Natural killer cell treated with Interleukin-12 subunit alpha and Interleukin-12 subunit beta and Interleukin-15 and Interleukin-18, amount 100 ng/mL, for 72 hours (primary cell): ENCODE measurements around the gene PTTG1IP. TPM values are rescaled to one million over a fixed set of nuclear protein-coding genes. Genes with fewer than 3 reads are reported as not detected.

Experiments
- ATAC-seq, 2 donors: fragments of 150-1000 bp; cut with Tn5 transposase in 1 of 2; sonication (Bioruptor Pico), chemical (Tn5 transposase) in 1 of 2; 2 replicates each; pipeline ENCODE4 v1.10.0; 2021
- DNase-seq: peaks from one replicate; pipeline ENCODE4 v3.0.0; 2022; ENCODE audit warnings: low spot score
- H3K27ac Mint-ChIP-seq, 2 donors: 1 replicate in 1 of 2; 2 replicates in 1 of 2; pipeline ENCODE4 v1.8.0; 2022; ENCODE audit warnings: mixed read lengths in 2 of 2, mild to moderate bottlenecking in 1 of 2, moderate library complexity in 1 of 2
- H3K27me3 Mint-ChIP-seq, 2 donors: 1 replicate in 1 of 2; 2 replicates in 1 of 2; pipeline ENCODE4 v1.8.0; 2022; ENCODE audit warnings: mixed read lengths in 2 of 2
- H3K36me3 Mint-ChIP-seq: one replicate; pipeline ENCODE4 v1.8.0; 2022; ENCODE audit warnings: mixed read lengths
- H3K4me1 Mint-ChIP-seq, 2 donors: 1 replicate in 1 of 2; 2 replicates in 1 of 2; pipeline ENCODE4 v1.8.0; 2022; ENCODE audit warnings: low read depth in 2 of 2, mixed read lengths in 2 of 2, mild to moderate bottlenecking in 1 of 2
- H3K4me3 Mint-ChIP-seq: one replicate; pipeline ENCODE4 v1.8.0; 2022; ENCODE audit warnings: mixed read lengths
- H3K9me3 Mint-ChIP-seq: 2 replicates; pipeline ENCODE4 v1.8.0; 2022; ENCODE audit warnings: mixed read lengths
- total RNA-seq, 2 donors: library from RNA; stranded (reverse); gene quantifications; one replicate each; pipeline ENCODE4 v1.2.3, GENCODE V29; 2022

The PTTG1IP gene
- total RNA-seq, 2 donors from 2014 or later = 69.4 to 81.7 TPM

GRCh38 chr21:44865561-44866280 is 7.8 kb downstream of the PTTG1IP start:
- Mint-ChIP-seq H3K36me3 (no peaks in the 10 kb centered on the region), H3K27ac (peak overlapping the region; percentile 54 to 95), H3K4me1 (peaks cover 61 to 64% of the 10 kb centered on the region in 2 donors), H3K4me3 (peak overlapping the region; percentile 19), H3K9me3 (no peaks in the 10 kb centered on the region), H3K27me3 (no peaks in the 10 kb centered on the region)
- ATAC-seq = peak; percentile 25 to 41
- no peak for DNase-seq

GRCh38 chr21:44862869-44863685 is 10.4 kb downstream of the PTTG1IP start:
- peaks cover 48 to 57% of the 10 kb centered on the region in 2 donors for H3K4me1 Mint-ChIP-seq
- no peak for ATAC-seq
- no peak for DNase-seq
- no peaks in the 10 kb centered on the region for H3K9me3 Mint-ChIP-seq
- no peaks in the 10 kb centered on the region for H3K36me3 Mint-ChIP-seq
- H3K27me3 Mint-ChIP-seq = no peaks in the 10 kb centered on the region
- H3K27ac Mint-ChIP-seq = no peak overlapping the region
- no peak overlapping the region for H3K4me3 Mint-ChIP-seq

- H3K4me3 Mint-ChIP-seq = no peak overlapping the region
- no peaks in the 10 kb centered on the region for H3K9me3 Mint-ChIP-seq
- ATAC-seq (no peak), DNase-seq (no peak)
- no peaks in the 10 kb centered on the region for H3K36me3 Mint-ChIP-seq
- H3K4me1 Mint-ChIP-seq = peaks cover 37 to 41% of the 10 kb centered on the region in 2 donors
- no peak overlapping the region for H3K27ac Mint-ChIP-seq
- no peaks in the 10 kb centered on the region for H3K27me3 Mint-ChIP-seq
These were observed 14.7 kb downstream of the PTTG1IP start for GRCh38 chr21:44858791-44859190.

- Mint-ChIP-seq H3K4me3 (no peak overlapping the region), H3K4me1 (peaks cover 36 to 40% of the 10 kb centered on the region in 2 donors), H3K27me3 (no peaks in the 10 kb centered on the region), H3K36me3 (no peaks in the 10 kb centered on the region), H3K9me3 (no peaks in the 10 kb centered on the region), H3K27ac (no peak overlapping the region)
- DNase-seq (no peak), ATAC-seq (no peak)
These were observed 15.2 kb downstream of the PTTG1IP start for GRCh38 chr21:44858291-44858690.

- Mint-ChIP-seq H3K36me3 (no peaks in the 10 kb centered on the region), H3K27me3 (no peaks in the 10 kb centered on the region), H3K4me3 (no peak overlapping the region), H3K4me1 (peaks cover 35 to 39% of the 10 kb centered on the region in 2 donors), H3K9me3 (no peaks in the 10 kb centered on the region), H3K27ac (no peak overlapping the region)
- no peak for DNase-seq
- no peak for ATAC-seq
These were observed 16.2 kb downstream of the PTTG1IP start for GRCh38 chr21:44857127-44857892.

GRCh38 chr21:44856131-44856530 is 17.4 kb downstream of the PTTG1IP start:
- H3K36me3 Mint-ChIP-seq = peaks cover 2% of the 10 kb centered on the region
- no peaks in the 10 kb centered on the region for H3K27me3 Mint-ChIP-seq
- DNase-seq (no peak), ATAC-seq (no peak)
- H3K4me1 Mint-ChIP-seq = peaks cover 26 to 31% of the 10 kb centered on the region in 2 donors
- H3K27ac Mint-ChIP-seq = peak overlapping the region in 1 of 2 donors; percentile 70
- H3K4me3 Mint-ChIP-seq = no peak overlapping the region
- H3K9me3 Mint-ChIP-seq = no peaks in the 10 kb centered on the region

- H3K9me3 Mint-ChIP-seq = no peaks in the 10 kb centered on the region
- ATAC-seq (no peak), DNase-seq (no peak)
- no peak overlapping the region for H3K4me3 Mint-ChIP-seq
- no peaks in the 10 kb centered on the region for H3K27me3 Mint-ChIP-seq
- H3K36me3 Mint-ChIP-seq = peaks cover 5% of the 10 kb centered on the region
- H3K27ac Mint-ChIP-seq = peak overlapping the region in 1 of 2 donors; percentile 63
- peaks cover 25 to 30% of the 10 kb centered on the region in 2 donors for H3K4me1 Mint-ChIP-seq
These were observed 17.9 kb downstream of the PTTG1IP start for GRCh38 chr21:44855572-44855971.

- H3K36me3 Mint-ChIP-seq = peaks cover 5% of the 10 kb centered on the region
- no peak for ATAC-seq
- H3K27me3 Mint-ChIP-seq = no peaks in the 10 kb centered on the region
- H3K27ac Mint-ChIP-seq = peak overlapping the region; percentile 39 to 63
- no peaks in the 10 kb centered on the region for H3K9me3 Mint-ChIP-seq
- H3K4me3 Mint-ChIP-seq = peak overlapping the region; percentile 25
- DNase-seq = no peak
- H3K4me1 Mint-ChIP-seq = peaks cover 25 to 27% of the 10 kb centered on the region in 2 donors
These were observed 18.6 kb downstream of the PTTG1IP start for GRCh38 chr21:44854664-44855446.

- peak overlapping the region; percentile 25 for H3K4me3 Mint-ChIP-seq
- peak; percentile 40 to 45 for ATAC-seq
- H3K27me3 Mint-ChIP-seq = no peaks in the 10 kb centered on the region
- H3K4me1 Mint-ChIP-seq = peaks cover 25 to 27% of the 10 kb centered on the region in 2 donors
- peaks cover 5% of the 10 kb centered on the region for H3K36me3 Mint-ChIP-seq
- DNase-seq = no peak
- H3K9me3 Mint-ChIP-seq = no peaks in the 10 kb centered on the region
- peak overlapping the region; percentile 39 to 63 for H3K27ac Mint-ChIP-seq
These were observed 19.2 kb downstream of the PTTG1IP start for GRCh38 chr21:44854391-44854663.

GRCh38 chr21:44853601-44854390 is 19.7 kb downstream of the PTTG1IP start:
- peaks cover 5% of the 10 kb centered on the region for H3K36me3 Mint-ChIP-seq
- DNase-seq (no peak), ATAC-seq (peak in 1 of 2 donors; percentile 21)
- H3K27me3 Mint-ChIP-seq = no peaks in the 10 kb centered on the region
- peak overlapping the region; percentile 39 to 63 for H3K27ac Mint-ChIP-seq
- H3K9me3 Mint-ChIP-seq = no peaks in the 10 kb centered on the region
- peak overlapping the region; percentile 25 for H3K4me3 Mint-ChIP-seq
- peaks cover 25 to 27% of the 10 kb centered on the region in 2 donors for H3K4me1 Mint-ChIP-seq

GRCh38 chr21:44850905-44851657 is 22.4 kb downstream of the PTTG1IP start:
- Mint-ChIP-seq H3K4me3 (no peak overlapping the region), H3K4me1 (peaks cover 27 to 31% of the 10 kb centered on the region in 2 donors), H3K27me3 (no peaks in the 10 kb centered on the region), H3K27ac (peak overlapping the region; percentile 3 to 77), H3K9me3 (no peaks in the 10 kb centered on the region), H3K36me3 (peaks cover 5% of the 10 kb centered on the region)
- DNase-seq (no peak), ATAC-seq (no peak)

GRCh38 chr21:44850208-44850800 is 23.2 kb downstream of the PTTG1IP start:
- Mint-ChIP-seq H3K27ac (no peak overlapping the region), H3K27me3 (no peaks in the 10 kb centered on the region), H3K36me3 (peaks cover 5% of the 10 kb centered on the region), H3K4me3 (no peak overlapping the region), H3K4me1 (peaks cover 25 to 30% of the 10 kb centered on the region in 2 donors), H3K9me3 (no peaks in the 10 kb centered on the region)
- ATAC-seq (no peak), DNase-seq (no peak)
